GM12878 (cell line): ENCODE data around the gene CC2D1A. TPM values are rescaled to one million over a fixed set of nuclear protein-coding genes. Genes with fewer than 3 reads are reported as not detected.

Experiments
- ASH2L ChIP-seq: fragments of 300-600, 200-600 bp; sonication (generic); IDR thresholded peaks from 2 replicates; pipeline ENCODE4 v1.6.1; 2017; ENCODE audit warnings: low read depth, mild to moderate bottlenecking, borderline replicate concordance
- BHLHE40 ChIP-seq, 2 experiments: fragments of 450-650 bp in 1 of 2; IDR thresholded peaks; 2 replicates each; pipeline ENCODE4 v1.6.1; 2011 to 2017; ENCODE audit warnings: low read depth in 2 of 2, borderline replicate concordance in 1 of 2, improper control_type of control experiment in 1 of 2, low read length in 1 of 2, mild to moderate bottlenecking in 1 of 2
- CBFB ChIP-seq: IDR thresholded peaks from 2 replicates; pipeline ENCODE4 v1.6.1; 2016; ENCODE audit warnings: antibody characterized with exemption, low read depth
- CTCF ChIP-seq, 3 experiments: IDR thresholded peaks in 2 of 3; conservative IDR thresholded peaks in 1 of 3; 2 replicates each; pipeline ENCODE4 v1.5.1; 2011; ENCODE audit warnings: low read depth in 3 of 3, low read length in 3 of 3, mild to moderate bottlenecking in 3 of 3, control low read depth in 2 of 3, moderate library complexity in 2 of 3, inconsistent platforms in 1 of 3, mixed read lengths in 1 of 3; ENCODE audit not compliant: control insufficient read depth in 2 of 3, insufficient read depth in 1 of 3; ENCODE audit errors: extremely low read depth in 1 of 3
- DPF2 ChIP-seq: fragments of 450-650 bp; IDR thresholded peaks from 2 replicates; pipeline ENCODE4 v1.6.1; 2017; ENCODE audit warnings: mild to moderate bottlenecking
- FOS ChIP-seq: IDR thresholded peaks from 3 replicates; pipeline ENCODE4 v1.6.1; 2011; ENCODE audit warnings: borderline replicate concordance; ENCODE audit not compliant: insufficient read length; ENCODE audit errors: extremely low read depth
- IKZF1 ChIP-seq: fragments of 450-650 bp; conservative IDR thresholded peaks from 2 replicates; pipeline ENCODE4 v1.6.1; 2017; ENCODE audit warnings: antibody characterized with exemption, mild to moderate bottlenecking
- KLF5 ChIP-seq: fragments of 450-650 bp; IDR thresholded peaks from 2 replicates; pipeline ENCODE4 v1.6.1; 2014; ENCODE audit warnings: mild to moderate bottlenecking; ENCODE audit not compliant: partially characterized antibody
- MTA2 ChIP-seq: fragments of 450-650 bp; IDR thresholded peaks from 2 replicates; pipeline ENCODE4 v1.6.1; 2016; ENCODE audit warnings: low read depth, mild to moderate bottlenecking, moderate library complexity
- MTA3 ChIP-seq: IDR thresholded peaks from 2 replicates; pipeline ENCODE4 v1.6.1; 2012; ENCODE audit warnings: low read length, inconsistent platforms, borderline replicate concordance
- NFYA ChIP-seq: IDR thresholded peaks from 2 replicates; pipeline ENCODE4 v1.6.1; 2011; ENCODE audit warnings: low read depth, mild to moderate bottlenecking, low read length, improper control_type of control experiment, borderline replicate concordance
- NR2C2 ChIP-seq: IDR thresholded peaks from 2 replicates; pipeline ENCODE4 v1.6.1; 2011; ENCODE audit warnings: borderline replicate concordance, low read depth; ENCODE audit not compliant: control insufficient read depth, insufficient read length
- NR2F1 ChIP-seq: fragments of 450-650 bp; conservative IDR thresholded peaks from 2 replicates; pipeline ENCODE4 v1.6.1; 2017; ENCODE audit warnings: mild to moderate bottlenecking
- PML ChIP-seq: IDR thresholded peaks from 2 replicates; pipeline ENCODE4 v1.6.1; 2012; ENCODE audit warnings: low read length, inconsistent platforms
- POLR2AphosphoS5 ChIP-seq: IDR thresholded peaks from 2 replicates; pipeline ENCODE4 v1.6.1; 2011; ENCODE audit warnings: mild to moderate bottlenecking, low read length, inconsistent platforms
- RAD21 ChIP-seq: IDR thresholded peaks from 2 replicates; pipeline ENCODE4 v1.6.1; 2011; ENCODE audit warnings: mild to moderate bottlenecking, low read depth, low read length, moderate library complexity; ENCODE audit not compliant: insufficient read depth
- SIX5 ChIP-seq: IDR thresholded peaks from 2 replicates; pipeline ENCODE4 v1.6.1; 2011; ENCODE audit warnings: mild to moderate bottlenecking, low read depth, low read length, moderate library complexity; ENCODE audit not compliant: severe bottlenecking
- SMAD5 ChIP-seq: IDR thresholded peaks from 2 replicates; pipeline ENCODE4 v1.6.1; 2016; ENCODE audit warnings: antibody characterized with exemption, low read depth
- SUZ12 ChIP-seq: fragments of 200-600 bp; sonication (generic); IDR thresholded peaks from one replicate; pipeline ENCODE4 v1.6.1; 2018; ENCODE audit warnings: antibody characterized with exemption, mild to moderate bottlenecking; ENCODE audit not compliant: unreplicated experiment
- USF1 ChIP-seq: IDR thresholded peaks from 2 replicates; pipeline ENCODE4 v1.6.1; 2011; ENCODE audit warnings: borderline replicate concordance, low read depth, mild to moderate bottlenecking, moderate library complexity, mixed read lengths, low read length; ENCODE audit not compliant: insufficient read depth; ENCODE audit errors: extremely low read length
- YY1 ChIP-seq: IDR thresholded peaks from 2 replicates; pipeline ENCODE4 v1.6.1; 2011; ENCODE audit warnings: low read depth, mild to moderate bottlenecking, low read length
- ZNF24 ChIP-seq: fragments of 450-650 bp; IDR thresholded peaks from 2 replicates; pipeline ENCODE4 v1.6.1; 2017; ENCODE audit warnings: antibody characterized with exemption, mild to moderate bottlenecking
- ZNF384 ChIP-seq: IDR thresholded peaks from 2 replicates; pipeline ENCODE4 v1.6.1; 2012; ENCODE audit warnings: low read depth, mild to moderate bottlenecking, low read length, improper control_type of control experiment, borderline replicate concordance
- polyA plus RNA-seq, 11 experiments: library from polyadenylated mRNA; depleted of rRNA in 4 of 11; unstranded in 6 of 11; stranded (reverse) in 5 of 11; fragments of >200 nt; fragmentation: Nextera tagmentation in 4 of 11; fragmentation: Illumina TruSeq in 1 of 11; extraction: Ambion mirVana in 4 of 11; extraction: Trizol in 1 of 11; gene quantifications; 1 replicate in 1 of 11; 2 replicates in 10 of 11; pipeline versions ENCODE4 v1.2.1 to v1.2.3, GENCODE V29; 2011 to 2016; ENCODE audit warnings: inconsistent platforms in 2 of 11, missing spikeins in 2 of 11, low read depth in 1 of 11
- total RNA-seq, 4 experiments: library from RNA; depleted of rRNA in 3 of 4; stranded (reverse); fragments of >200 nt in 3 of 4; fragmentation: Illumina TruSeq in 1 of 4; extraction: Trizol in 1 of 4; gene quantifications; 2 replicates each; pipeline versions ENCODE4 v1.2.1 to v1.2.3, GENCODE V29; 2013 to 2021
- TF ChIP-seq, protein P1 (sequence below): fragments of 450-650 bp; formaldehyde crosslinking; IDR thresholded peaks from 2 replicates; pipeline ENCODE4 v1.4.0; 2022; ENCODE audit warnings: mild to moderate bottlenecking, moderate library complexity

CC2D1A gene
- total and polyA plus RNA-seq, 10 of the 15 experiments (the other 5 are each of a cell fraction or from before 2014, with no cell fraction given): 0.13 to 36.1 (median 16.1) TPM

DNA sequence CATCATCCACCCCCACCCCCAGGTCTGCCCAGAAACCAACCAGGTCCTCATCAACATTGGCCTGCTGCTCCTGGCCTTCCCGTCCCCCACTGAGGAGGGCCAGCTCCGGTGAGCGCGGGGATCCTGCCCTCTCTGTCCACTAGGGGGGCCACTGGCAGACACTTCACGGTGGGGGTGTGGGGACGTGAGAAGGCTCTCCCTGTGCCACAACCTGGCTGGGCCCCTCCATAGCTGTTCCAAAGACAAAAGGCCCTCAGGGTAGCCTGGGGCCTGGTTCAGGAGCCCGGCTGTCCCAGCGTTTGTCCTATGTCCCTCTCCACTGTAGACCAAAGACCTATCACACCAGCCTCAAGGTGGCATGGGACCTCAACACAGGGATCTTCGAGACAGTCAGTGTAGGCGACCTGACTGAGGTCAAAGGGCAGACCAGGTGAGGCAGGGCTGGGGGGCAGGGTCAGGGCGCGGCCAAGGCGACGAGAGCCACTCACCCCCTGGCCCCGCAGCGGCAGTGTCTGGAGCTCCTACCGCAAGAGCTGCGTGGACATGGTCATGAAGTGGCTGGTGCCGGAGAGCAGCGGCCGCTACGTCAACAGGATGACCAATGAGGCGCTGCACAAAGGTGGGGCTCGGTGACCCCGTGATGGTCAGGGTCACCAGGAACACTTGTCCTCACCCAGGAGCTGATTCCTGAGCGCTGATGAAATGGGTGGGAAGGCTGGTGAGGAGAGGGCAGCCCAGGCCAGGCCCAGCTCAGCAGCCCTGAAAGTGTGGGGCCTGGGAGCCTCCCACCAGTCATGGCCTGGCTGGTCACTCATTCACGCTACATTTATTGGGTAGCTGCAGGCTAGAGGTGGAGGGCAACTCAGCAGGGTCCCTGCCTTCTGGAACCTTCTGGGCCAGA lies 54.2 kb downstream of the CC2D1A start (continued):
- no peak for TF ChIP-seq MTA2
- no peak for TF ChIP-seq SMAD5
- no peak for TF ChIP-seq NFYA
- TF ChIP-seq FOS: no peak
- TF ChIP-seq IKZF1: no peak
- TF ChIP-seq, protein P1, sequence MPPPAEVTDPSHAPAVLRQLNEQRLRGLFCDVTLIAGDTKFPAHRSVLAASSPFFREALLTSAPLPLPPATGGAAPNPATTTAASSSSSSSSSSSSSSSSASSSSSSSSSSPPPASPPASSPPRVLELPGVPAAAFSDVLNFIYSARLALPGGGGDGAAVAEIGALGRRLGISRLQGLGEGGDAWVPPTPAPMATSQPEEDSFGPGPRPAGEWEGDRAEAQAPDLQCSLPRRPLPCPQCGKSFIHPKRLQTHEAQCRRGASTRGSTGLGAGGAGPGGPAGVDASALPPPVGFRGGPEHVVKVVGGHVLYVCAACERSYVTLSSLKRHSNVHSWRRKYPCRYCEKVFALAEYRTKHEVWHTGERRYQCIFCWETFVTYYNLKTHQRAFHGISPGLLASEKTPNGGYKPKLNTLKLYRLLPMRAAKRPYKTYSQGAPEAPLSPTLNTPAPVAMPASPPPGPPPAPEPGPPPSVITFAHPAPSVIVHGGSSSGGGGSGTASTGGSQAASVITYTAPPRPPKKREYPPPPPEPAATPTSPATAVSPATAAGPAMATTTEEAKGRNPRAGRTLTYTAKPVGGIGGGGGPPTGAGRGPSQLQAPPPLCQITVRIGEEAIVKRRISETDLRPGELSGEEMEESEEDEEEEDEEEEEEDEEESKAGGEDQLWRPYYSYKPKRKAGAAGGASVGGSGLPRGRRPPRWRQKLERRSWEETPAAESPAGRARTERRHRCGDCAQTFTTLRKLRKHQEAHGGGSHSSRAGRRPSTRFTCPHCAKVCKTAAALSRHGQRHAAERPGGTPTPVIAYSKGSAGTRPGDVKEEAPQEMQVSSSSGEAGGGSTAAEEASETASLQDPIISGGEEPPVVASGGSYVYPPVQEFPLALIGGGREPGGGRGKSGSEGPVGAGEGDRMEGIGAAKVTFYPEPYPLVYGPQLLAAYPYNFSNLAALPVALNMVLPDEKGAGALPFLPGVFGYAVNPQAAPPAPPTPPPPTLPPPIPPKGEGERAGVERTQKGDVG (CRISPR knock-in tag): no peak
- TF ChIP-seq KLF5: no peak
- no peak; the same call in 1 of the 2 replicates for TF ChIP-seq POLR2AphosphoS5
- no peak for TF ChIP-seq SIX5
- TF ChIP-seq USF1: no peak
- 0 out of 2 replicates have a peak, but pooled peaks have one; percentile 22 for TF ChIP-seq RAD21
- TF ChIP-seq ZNF384: no peak
- TF ChIP-seq CBFB: no peak
- TF ChIP-seq ZNF24: no peak
- no peak for TF ChIP-seq ASH2L
- peak in 1 of 3 experiments; percentile 46; a peak in 3 of 6 replicates for TF ChIP-seq CTCF (IDR thresholded peaks at IDR 0.05 in 2 of 3, conservative IDR thresholded peaks at IDR 0.05 in 1 of 3; ENCODE audit: control insufficient read depth in 2 of 3, extremely low read depth in 1 of 3, insufficient read depth in 1 of 3, low read depth in 3 of 3, low read length in 3 of 3)
- TF ChIP-seq PML: no peak
- no peak for TF ChIP-seq YY1
- no peak for TF ChIP-seq MTA3
- TF ChIP-seq NR2C2: no peak
- TF ChIP-seq DPF2: no peak
- TF ChIP-seq BHLHE40 (IDR thresholded peaks at IDR 0.05; ENCODE audit: borderline replicate concordance in 1 of 2, low read depth in 2 of 2, low read length in 1 of 2): no peak
- 0 out of 2 replicates have a peak, but pooled peaks have one; percentile 32 for TF ChIP-seq NR2F1
- no peak for TF ChIP-seq SUZ12
